Measurements from ENCODE around the gene ASH1L.
"Not testable (repeated sequence)": the region's sequence is repeated elsewhere in the genome, so short reads cannot be mapped to it uniquely, and the experiment has no call there.

Gene ASH1L

GRCh38 chr1:155562581-155563376 is at the start of gene ASH1L:
Gene ASH1L, minus strand, starts transcription at chr1:155562803. Its CDS starts 41,284 bp downstream, at chr1:155521519.
- DNase-seq, result peak; percentile 33 to 73

GRCh38 chr1:155610257-155610647 is 47.6 kb upstream of the ASH1L start:
- DNase-seq, result not testable (repeated sequence)

GRCh38 chr1:155609515-155610256 is 47.1 kb upstream of the ASH1L start, which contains the start of gene MSTO1:
Gene MSTO1, plus strand, starts transcription at chr1:155610218. Its CDS starts 31 bp downstream, at chr1:155610249.
- peak; percentile 67 to 86 for DNase-seq

GRCh38 chr1:155608888-155609225 is 46.3 kb upstream of the ASH1L start:
- DNase-seq, result no peak

- no peak for DNase-seq
These were observed 45.1 kb upstream of the ASH1L start for GRCh38 chr1:155607708-155608107.

- not testable (repeated sequence) for DNase-seq
These were observed 37.4 kb upstream of the ASH1L start for GRCh38 chr1:155599828-155600572.

GRCh38 chr1:155598842-155599331 is 36.3 kb upstream of the ASH1L start:
- DNase-seq, result no peak

GRCh38 chr1:155596864-155597263 is 34.3 kb upstream of the ASH1L start:
- no peak for DNase-seq

- not testable (repeated sequence) for DNase-seq
These were observed 33.4 kb upstream of the ASH1L start for GRCh38 chr1:155595877-155596474.

- DNase-seq, result peak in 1 of 2 experiments; percentile 1
These were observed 29.2 kb upstream of the ASH1L start for GRCh38 chr1:155591770-155592169.

GRCh38 chr1:155590516-155591247 is 28.1 kb upstream of the ASH1L start:
- DNase-seq, result not testable (repeated sequence)

GRCh38 chr1:155589282-155589681 is 26.7 kb upstream of the ASH1L start:
- not testable (repeated sequence) for DNase-seq

GRCh38 chr1:155583846-155584245 is 21.2 kb upstream of the ASH1L start:
- DNase-seq, result not testable (repeated sequence)

GRCh38 chr1:155575608-155576007 is 13.0 kb upstream of the ASH1L start:
- not testable (repeated sequence) for DNase-seq

GRCh38 chr1:155574077-155574476 is 11.5 kb upstream of the ASH1L start:
- DNase-seq, result no peak

- no peak for DNase-seq
These were observed 8.0 kb upstream of the ASH1L start for GRCh38 chr1:155570593-155570990.

- DNase-seq, result no peak
These were observed 7.5 kb upstream of the ASH1L start for GRCh38 chr1:155569988-155570592.

GRCh38 chr1:155563377-155564022 is 897 bp upstream of the ASH1L start:
- DNase-seq, result peak in 1 of 2 experiments; percentile 34

GRCh38 chr1:155561779-155562580 is 623 bp downstream of the ASH1L start:
- DNase-seq, result peak in 1 of 2 experiments; percentile 12

GRCh38 chr1:155555915-155556314 is 6.7 kb downstream of the ASH1L start:
- DNase-seq, result no peak
